ENCODE data around the gene KLK5.
"Not testable (repeated sequence)": the region's sequence is repeated elsewhere in the genome, so short reads cannot be mapped to it uniquely, and the experiment has no call there.

KLK5 gene

GRCh38 chr19:50896591-50897190 is 56.1 kb downstream of the KLK5 start:
- DNase-seq (ENCODE audit: extremely low spot score, insufficient read length, low read depth) (peak; percentile 62), FAIRE-seq (peak; percentile 100)

GRCh38 chr19:50896089-50896590 is 56.7 kb downstream of the KLK5 start:
- DNase-seq (ENCODE audit: extremely low spot score, insufficient read length, low read depth); FAIRE-seq: not testable (repeated sequence)

- FAIRE-seq (no peak), DNase-seq (ENCODE audit: extremely low spot score, insufficient read length, low read depth) (no peak)
These were observed 58.1 kb downstream of the KLK5 start for GRCh38 chr19:50894478-50895356.

Measured in GM18507 (cell line).